DOHH2 (cell line): ENCODE results near the gene GNS.

Experiments used
- CTCF ChIP-seq: fragments of 200-600 bp; sonication (generic); IDR thresholded peaks from one replicate; pipeline ENCODE4 v1.5.1; 2014; ENCODE audit warnings: antibody characterized with exemption, mild to moderate bottlenecking, low read depth, low read length; ENCODE audit not compliant: poor library complexity, severe bottlenecking
- EZH2phosphoT487 ChIP-seq: fragments of 200-600 bp; sonication (generic); IDR thresholded peaks from 2 replicates; pipeline ENCODE4 v1.6.1; 2017; ENCODE audit warnings: borderline replicate concordance, mild to moderate bottlenecking, antibody characterized with exemption, low read length, moderate library complexity, mixed read lengths

- TF ChIP-seq EZH2phosphoT487 = no peak
- no peak for TF ChIP-seq CTCF
These were observed 44.6 kb downstream of the GNS start for GRCh38 chr12:64714551-64714968.
